Measurements from ENCODE around the gene CARNS1.

CARNS1 gene

DNA sequence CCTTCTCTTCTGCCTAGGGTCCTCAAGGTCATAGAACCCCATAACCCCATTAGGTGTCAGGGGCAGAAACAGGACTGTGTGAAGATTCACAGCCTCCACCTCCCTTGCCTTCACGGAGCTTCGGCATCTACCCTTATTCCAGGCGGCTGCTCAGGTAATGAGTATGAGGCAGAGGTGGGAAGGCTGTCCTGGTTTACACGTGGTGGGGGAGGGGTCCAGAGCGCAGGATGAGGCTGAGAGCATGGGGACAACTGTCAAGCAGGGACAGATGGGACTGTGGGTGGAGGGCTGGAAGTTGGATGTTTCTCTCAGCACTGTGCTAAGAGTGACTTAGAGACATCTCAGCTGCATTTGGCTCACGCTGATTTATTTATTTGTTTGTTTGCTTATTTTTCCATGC is 28.0 kb upstream of the CARNS1 start:
- H3K4me1 ChIP-seq: no peaks in the 10 kb centered on the region
- no peaks in the 10 kb centered on the region for H3K9me3 ChIP-seq
- peaks cover 2% of the 10 kb centered on the region; the same call in 1 of the 2 replicates for H3K36me3 ChIP-seq
- no peak overlapping the region for H3K4me3 ChIP-seq (ENCODE audit: low read depth, low read length)
- H3K27me3 ChIP-seq: no peaks in the 10 kb centered on the region
- TF ChIP-seq, protein P1, sequence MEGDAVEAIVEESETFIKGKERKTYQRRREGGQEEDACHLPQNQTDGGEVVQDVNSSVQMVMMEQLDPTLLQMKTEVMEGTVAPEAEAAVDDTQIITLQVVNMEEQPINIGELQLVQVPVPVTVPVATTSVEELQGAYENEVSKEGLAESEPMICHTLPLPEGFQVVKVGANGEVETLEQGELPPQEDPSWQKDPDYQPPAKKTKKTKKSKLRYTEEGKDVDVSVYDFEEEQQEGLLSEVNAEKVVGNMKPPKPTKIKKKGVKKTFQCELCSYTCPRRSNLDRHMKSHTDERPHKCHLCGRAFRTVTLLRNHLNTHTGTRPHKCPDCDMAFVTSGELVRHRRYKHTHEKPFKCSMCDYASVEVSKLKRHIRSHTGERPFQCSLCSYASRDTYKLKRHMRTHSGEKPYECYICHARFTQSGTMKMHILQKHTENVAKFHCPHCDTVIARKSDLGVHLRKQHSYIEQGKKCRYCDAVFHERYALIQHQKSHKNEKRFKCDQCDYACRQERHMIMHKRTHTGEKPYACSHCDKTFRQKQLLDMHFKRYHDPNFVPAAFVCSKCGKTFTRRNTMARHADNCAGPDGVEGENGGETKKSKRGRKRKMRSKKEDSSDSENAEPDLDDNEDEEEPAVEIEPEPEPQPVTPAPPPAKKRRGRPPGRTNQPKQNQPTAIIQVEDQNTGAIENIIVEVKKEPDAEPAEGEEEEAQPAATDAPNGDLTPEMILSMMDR (IDR thresholded peaks at IDR 0.05; ENCODE audit: low read depth, low read length): no peak
- DNase-seq: no peak

DNA sequence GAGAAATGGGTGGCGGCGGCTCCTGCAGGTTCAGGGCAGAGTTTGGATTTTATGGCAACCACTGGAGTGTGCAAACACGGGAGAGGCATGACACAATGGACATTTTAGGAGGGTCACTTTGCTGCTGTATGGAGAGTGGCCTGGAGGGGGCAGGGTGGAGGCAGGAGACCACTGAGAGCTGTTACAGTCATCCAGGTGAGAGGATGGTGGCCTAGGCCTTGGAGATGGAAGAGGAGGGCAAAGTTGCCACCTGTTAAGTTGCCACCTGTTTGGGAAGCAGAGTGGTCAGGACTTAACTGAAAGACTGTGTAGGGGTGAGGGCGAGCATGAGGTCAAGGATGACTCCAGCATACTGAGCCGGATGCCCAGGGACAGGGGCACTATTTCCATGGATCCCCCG is 26.0 kb upstream of the CARNS1 start:
- Histone ChIP-seq H3K27me3 (no peaks in the 10 kb centered on the region), H3K4me1 (no peaks in the 10 kb centered on the region), H3K4me3 (ENCODE audit: low read depth, low read length) (no peak overlapping the region), H3K36me3 (peaks cover 11% of the 10 kb centered on the region; the same call in 1 of the 2 replicates), H3K9me3 (no peaks in the 10 kb centered on the region)
- TF ChIP-seq, protein P1 (IDR thresholded peaks at IDR 0.05; ENCODE audit: low read depth, low read length): peak; percentile 82
- DNase-seq: peak; percentile 75

DNA sequence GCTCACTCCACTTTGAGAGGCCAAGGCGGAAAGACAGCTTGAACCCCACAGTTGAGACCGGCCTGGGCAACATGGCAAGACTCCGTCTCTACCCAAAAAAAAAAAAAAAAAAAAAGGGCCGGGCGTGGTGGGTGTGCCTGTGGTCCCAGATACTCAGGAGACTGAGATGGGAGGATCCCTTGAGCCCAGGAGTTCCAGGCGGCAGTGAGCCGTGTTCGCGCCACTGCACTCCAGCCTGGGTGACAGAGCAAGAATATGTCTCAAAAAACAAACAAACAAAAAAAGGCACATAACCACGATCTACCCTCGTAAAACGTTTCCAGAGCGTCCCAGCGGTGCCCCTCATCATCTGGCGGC is 24.6 kb upstream of the CARNS1 start:
- peak overlapping the region; percentile 85 for H3K4me3 ChIP-seq (ENCODE audit: low read depth, low read length)
- H3K4me1 ChIP-seq: no peaks in the 10 kb centered on the region
- DNase-seq: no peak
- TF ChIP-seq, protein P1 (IDR thresholded peaks at IDR 0.05; ENCODE audit: low read depth, low read length): no peak
- peaks cover 17% of the 10 kb centered on the region; the same call in 1 of the 2 replicates for H3K36me3 ChIP-seq
- H3K9me3 ChIP-seq: no peaks in the 10 kb centered on the region
- H3K27me3 ChIP-seq: no peaks in the 10 kb centered on the region

DNA sequence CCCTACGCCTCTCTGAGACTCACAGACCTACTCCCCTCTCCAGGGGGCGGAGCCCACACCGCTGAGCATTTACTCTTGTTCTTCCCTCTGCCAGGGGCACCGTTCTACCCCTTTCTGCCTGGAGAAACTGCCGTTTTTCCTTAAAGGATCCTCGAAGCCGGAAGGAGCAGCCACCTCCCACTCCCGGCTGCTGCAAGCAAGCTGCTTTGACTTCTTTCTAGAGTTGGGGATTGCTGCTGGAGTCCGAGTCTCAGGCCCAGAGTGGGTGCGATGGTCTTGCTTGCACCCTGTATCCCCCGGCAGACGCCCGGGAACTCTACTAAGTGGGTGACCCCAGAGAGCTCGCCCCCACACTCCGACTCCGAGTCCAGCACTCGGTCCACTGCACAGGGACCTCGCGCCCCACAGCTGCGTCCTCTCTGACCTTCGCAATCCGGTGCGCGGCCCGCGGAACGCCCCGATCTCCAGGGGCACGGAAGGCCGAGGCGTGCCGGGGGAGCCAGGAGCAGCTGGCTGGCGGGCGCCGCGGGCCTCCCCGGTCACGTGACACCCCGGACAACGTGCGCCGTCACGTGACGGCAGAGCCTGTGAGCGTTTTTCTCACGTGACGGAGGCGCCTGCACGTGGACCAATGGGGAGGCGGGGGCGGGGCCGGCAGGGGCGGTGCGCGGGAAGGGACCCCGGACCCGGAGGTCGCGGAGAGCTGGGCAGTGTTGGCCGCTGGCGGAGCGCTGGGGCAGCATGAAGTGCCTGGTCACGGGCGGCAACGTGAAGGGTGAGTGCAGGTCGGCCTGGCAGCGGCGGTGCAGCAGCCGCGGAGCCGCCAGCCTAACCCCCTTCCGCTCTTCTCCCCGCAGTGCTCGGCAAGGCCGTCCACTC is 23.9 kb upstream of the CARNS1 start, which contains the start of gene RAD9A:
TSS of gene RAD9A (plus strand) at position 683 of the 879 bp plus-strand sequence. CDS start at position 742, 59 bp downstream.
- DNase-seq: peak; percentile 98
- no peaks in the 10 kb centered on the region for H3K4me1 ChIP-seq
- H3K9me3 ChIP-seq: no peaks in the 10 kb centered on the region
- peak within 1 kb of the TSS; percentile 85 for H3K4me3 ChIP-seq (ENCODE audit: low read depth, low read length)
- TF ChIP-seq, protein P1 (IDR thresholded peaks at IDR 0.05; ENCODE audit: low read depth, low read length): no peak
- H3K36me3 ChIP-seq: peaks cover 22% of the 10 kb centered on the region; the same call in 1 of the 2 replicates
- H3K27me3 ChIP-seq: no peaks in the 10 kb centered on the region

DNA sequence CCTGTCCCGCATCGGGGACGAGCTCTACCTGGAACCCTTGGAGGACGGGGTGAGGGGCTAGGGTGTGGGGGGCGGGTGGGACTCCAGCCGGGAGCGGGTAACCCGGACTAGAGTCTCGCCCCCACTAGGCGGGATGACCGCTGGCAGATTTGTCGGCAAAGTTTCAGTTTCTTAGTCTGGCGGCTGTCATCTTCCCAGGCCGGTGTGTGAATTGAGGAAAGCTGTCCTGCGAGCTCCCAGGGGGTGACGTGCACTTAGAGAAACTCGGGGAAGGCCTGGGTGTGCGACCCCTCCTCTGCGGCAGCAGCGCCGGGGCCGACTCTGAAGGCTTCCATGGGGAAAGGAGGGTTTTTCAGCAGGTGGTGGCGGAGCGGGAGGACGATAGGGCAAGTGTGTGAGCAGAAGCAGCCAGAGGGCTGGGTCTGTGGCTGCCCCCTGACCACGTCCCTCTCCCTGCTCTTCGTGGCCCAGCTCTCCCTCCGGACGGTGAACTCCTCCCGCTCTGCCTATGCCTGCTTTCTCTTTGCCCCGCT is 23.2 kb upstream of the CARNS1 start:
- no peaks in the 10 kb centered on the region for H3K4me1 ChIP-seq
- no peaks in the 10 kb centered on the region for H3K27me3 ChIP-seq
- TF ChIP-seq, protein P1 (IDR thresholded peaks at IDR 0.05; ENCODE audit: low read depth, low read length): no peak
- H3K36me3 ChIP-seq: peaks cover 22% of the 10 kb centered on the region
- peak overlapping the region; percentile 85 for H3K4me3 ChIP-seq (ENCODE audit: low read depth, low read length)
- H3K9me3 ChIP-seq: no peaks in the 10 kb centered on the region
- no peak for DNase-seq

DNA sequence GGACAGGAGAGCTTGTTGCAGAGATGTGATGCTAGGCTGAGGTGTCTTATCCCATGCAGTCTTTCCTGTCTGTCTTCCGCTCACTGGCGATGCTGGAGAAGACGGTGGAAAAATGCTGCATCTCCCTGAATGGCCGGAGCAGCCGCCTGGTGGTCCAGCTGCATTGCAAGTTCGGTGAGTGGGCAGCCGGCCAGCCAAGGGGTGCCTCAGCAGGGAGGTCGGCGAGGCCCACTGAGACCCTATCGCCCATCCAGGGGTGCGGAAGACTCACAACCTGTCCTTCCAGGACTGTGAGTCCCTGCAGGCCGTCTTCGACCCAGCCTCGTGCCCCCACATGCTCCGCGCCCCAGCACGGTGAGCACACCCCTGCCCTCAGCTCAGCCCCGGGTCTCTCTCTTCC is 22.0 kb upstream of the CARNS1 start:
- H3K36me3 ChIP-seq: peaks cover 34% of the 10 kb centered on the region
- H3K4me1 ChIP-seq: peaks cover 6% of the 10 kb centered on the region

More for the DNA sequence above, 22.0 kb upstream of the CARNS1 start:
- TF ChIP-seq, protein P1 (IDR thresholded peaks at IDR 0.05; ENCODE audit: low read depth, low read length): no peak
- no peak overlapping the region for H3K4me3 ChIP-seq (ENCODE audit: low read depth, low read length)
- H3K27me3 ChIP-seq: no peaks in the 10 kb centered on the region
- DNase-seq: no peak
- no peaks in the 10 kb centered on the region for H3K9me3 ChIP-seq

Measured in BE2C (cell line).